Transverse colon (tissue), 4 donors: ENCODE data around the gene FEM1A. TPM values are rescaled to one million over a fixed set of nuclear protein-coding genes. Genes with fewer than 3 reads are reported as not detected.

Source experiments
- DNase-seq: peaks from one replicate; pipeline ENCODE4 v3.0.0-alpha.2; 2019
- H3K27ac ChIP-seq, 4 donors: fragments of 200-600 bp; sonication (generic); 2 replicates each; pipeline ENCODE4 v1.5.1; 2016 to 2018; ENCODE audit warnings: inconsistent platforms in 4 of 4
- H3K27me3 ChIP-seq: fragments of 200-600 bp; sonication (generic); 2 replicates; pipeline ENCODE4 v1.5.1; 2017; ENCODE audit warnings: inconsistent platforms
- H3K36me3 ChIP-seq, 4 donors: fragments of 200-600 bp; sonication (generic); 2 replicates each; pipeline ENCODE4 v1.5.1; 2017 to 2019; ENCODE audit warnings: inconsistent platforms in 4 of 4
- H3K4me1 ChIP-seq, 4 donors: fragments of 200-600 bp; sonication (generic); 2 replicates each; pipeline ENCODE4 v1.5.1; 2017 to 2020; ENCODE audit warnings: inconsistent platforms in 4 of 4
- H3K4me3 ChIP-seq, 4 donors: fragments of 200-600 bp; sonication (generic); 1 replicate in 1 of 4; 2 replicates in 3 of 4; pipeline versions ENCODE4 v1.5.1 to v1.6.1; 2017 to 2019; ENCODE audit warnings: inconsistent platforms in 4 of 4
- H3K9me3 ChIP-seq, 2 donors: fragments of 200-600 bp; sonication (generic); 2 replicates each; pipeline ENCODE4 v1.5.1; 2017 to 2019; ENCODE audit warnings: inconsistent platforms in 2 of 2
- EP300 ChIP-seq: sonication (generic); formaldehyde crosslinking; IDR thresholded peaks from one replicate; pipeline ENCODE4 v1.6.1; 2017; ENCODE audit warnings: antibody characterized with exemption, low read depth
- POLR2A ChIP-seq: fragments of 450-650 bp; IDR thresholded peaks from one replicate; pipeline ENCODE4 v1.6.1; 2016; ENCODE audit warnings: antibody characterized with exemption, mild to moderate bottlenecking, moderate library complexity
- POLR2AphosphoS5 ChIP-seq, 3 donors: sonication (generic); formaldehyde crosslinking; IDR thresholded peaks; one replicate each; pipeline ENCODE4 v1.6.1; 2016; ENCODE audit warnings: antibody characterized with exemption in 3 of 3
- WGBS, 2 donors: methylation state at CpG; one replicate each; pipeline ENCODE4 v1.1.5; 2018; ENCODE audit warnings: low coverage in 1 of 2; 5-methylcytosine and 5-hydroxymethylcytosine counted together
- in situ Hi-C, 4 donors: fragments of 200-750 bp; cut with MboI; loops; one replicate each; pipeline versions ENCODE4 v1.15.0 to v1.15.1; 2017; ENCODE audit warnings: low sequenced_read_pairs in 3 of 4, low pct_ligation_motif_present in 1 of 4, low pct_unique_long_range_greater_than_20kb in 1 of 4
- intact Hi-C: fragments of 100-400 bp; cut with DNase I; formaldehyde crosslinking; loops from one replicate; pipeline ENCODE4 v1.15.1; 2023; ENCODE audit warnings: low total_unique reads
- small RNA-seq, 4 donors: library from RNA; depleted of rRNA; stranded (forward); fragments of <200 nt; gene quantifications; one replicate each; pipeline ENCODE3, GENCODE V24; 2016
- total RNA-seq, 4 donors: library from RNA; depleted of rRNA; stranded (reverse); fragments of >200 nt; gene quantifications; one replicate each; pipeline ENCODE4 v1.1.0, GENCODE V29; 2016
- TF ChIP-seq, protein P1 (sequence below), 5 experiments: fragments of 200-600 bp in 3 of 5; fragments of 450-650 bp in 2 of 5; sonication (generic) in 3 of 5; IDR thresholded peaks; 1 replicate in 2 of 5; 2 replicates in 3 of 5; pipeline ENCODE4 v1.5.1; 2016 to 2017; ENCODE audit warnings: antibody characterized with exemption in 5 of 5, inconsistent platforms in 3 of 5, mild to moderate bottlenecking in 2 of 5, moderate library complexity in 1 of 5

The FEM1A gene
- total RNA-seq, 4 donors from 2014 or later = 13.3 to 63.5 (median 15.5) TPM

GRCh38 chr19:4847190-4847973 is 55.8 kb downstream of the FEM1A start:
- no peak for TF ChIP-seq POLR2AphosphoS5 (IDR thresholded peaks at IDR 0.05)
- TF ChIP-seq, protein P1, sequence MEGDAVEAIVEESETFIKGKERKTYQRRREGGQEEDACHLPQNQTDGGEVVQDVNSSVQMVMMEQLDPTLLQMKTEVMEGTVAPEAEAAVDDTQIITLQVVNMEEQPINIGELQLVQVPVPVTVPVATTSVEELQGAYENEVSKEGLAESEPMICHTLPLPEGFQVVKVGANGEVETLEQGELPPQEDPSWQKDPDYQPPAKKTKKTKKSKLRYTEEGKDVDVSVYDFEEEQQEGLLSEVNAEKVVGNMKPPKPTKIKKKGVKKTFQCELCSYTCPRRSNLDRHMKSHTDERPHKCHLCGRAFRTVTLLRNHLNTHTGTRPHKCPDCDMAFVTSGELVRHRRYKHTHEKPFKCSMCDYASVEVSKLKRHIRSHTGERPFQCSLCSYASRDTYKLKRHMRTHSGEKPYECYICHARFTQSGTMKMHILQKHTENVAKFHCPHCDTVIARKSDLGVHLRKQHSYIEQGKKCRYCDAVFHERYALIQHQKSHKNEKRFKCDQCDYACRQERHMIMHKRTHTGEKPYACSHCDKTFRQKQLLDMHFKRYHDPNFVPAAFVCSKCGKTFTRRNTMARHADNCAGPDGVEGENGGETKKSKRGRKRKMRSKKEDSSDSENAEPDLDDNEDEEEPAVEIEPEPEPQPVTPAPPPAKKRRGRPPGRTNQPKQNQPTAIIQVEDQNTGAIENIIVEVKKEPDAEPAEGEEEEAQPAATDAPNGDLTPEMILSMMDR (IDR thresholded peaks at IDR 0.05) = no peak
- no peak for TF ChIP-seq POLR2A
- TF ChIP-seq EP300 = no peak

DNA sequence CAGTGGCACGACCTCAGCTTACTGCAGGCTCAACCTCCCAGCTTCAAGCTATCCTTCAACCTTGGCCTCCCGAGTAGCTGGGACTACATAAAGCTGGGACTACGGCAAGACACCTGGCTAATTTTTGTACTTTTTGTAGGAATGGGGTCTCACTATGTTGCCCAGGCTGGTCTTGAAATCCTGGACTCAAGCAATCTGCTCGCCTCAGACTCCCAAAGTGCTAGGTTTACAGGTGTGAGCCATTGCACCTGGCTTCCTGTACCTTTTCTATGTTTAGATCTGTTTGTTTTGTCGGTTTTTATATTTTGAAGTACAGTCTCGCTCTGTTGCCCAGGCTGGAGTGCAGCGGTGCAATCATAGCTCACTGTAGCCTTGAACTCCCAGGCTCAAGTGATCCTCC is 57.5 kb downstream of the FEM1A start:
- Histone ChIP-seq H3K9me3 (no peaks in the 10 kb centered on the region), H3K4me1 (peaks cover 0 to 5% (median 0%) of the 10 kb centered on the region in 4 donors), H3K27me3 (no peaks in the 10 kb centered on the region), H3K36me3 (peaks cover 0 to 18% (median 5%) of the 10 kb centered on the region in 4 donors), H3K4me3 (no peak overlapping the region), H3K27ac (no peak overlapping the region)
- TF ChIP-seq EP300 (no peak), POLR2A (no peak), POLR2AphosphoS5 (IDR thresholded peaks at IDR 0.05) (no peak)
- TF ChIP-seq, protein P1 (IDR thresholded peaks at IDR 0.05) = no peak
- DNase-seq = no peak
- intact Hi-C loops (no loop called here), in situ Hi-C loops (loop anchor here in 1 of 4 donors (5.0 kb wide), 1 partner anchor 42 kb away; no protein-coding TSS in a partner anchor)
- 89 to 92% methylated on average over 5 to 7 of the region's 7 CpGs for WGBS, 2 donors

More at GRCh38 chr19:4847190-4847973, 55.8 kb downstream of the FEM1A start:
- H3K27ac ChIP-seq = no peak overlapping the region
- 97% methylated on average over 23 of the region's 23 CpGs; no CpG with 5 or more reads in 1 of the 2 donors for WGBS, 2 donors
- H3K4me1 ChIP-seq = peaks cover 0 to 6% (median 3%) of the 10 kb centered on the region in 4 donors
- H3K36me3 ChIP-seq = peaks cover 0 to 24% (median 5%) of the 10 kb centered on the region in 4 donors
- H3K9me3 ChIP-seq = no peaks in the 10 kb centered on the region
- no peaks in the 10 kb centered on the region for H3K27me3 ChIP-seq
- H3K4me3 ChIP-seq = no peak overlapping the region
- in situ Hi-C loops (loop anchor here in 1 of 4 donors (5.0 kb wide), 1 partner anchor 40 kb away; no protein-coding TSS in a partner anchor), intact Hi-C loops (no loop called here)
- no peak for DNase-seq

Small RNAs within 50 kb of the gene (small RNA-seq; reads per million reads assigned to genes)
- 0 reads per million in 4 donors for gene MIR7-3

Other genes starting within 250 kb of the FEM1A start
- gene SEMA6B, start 232.1 kb upstream of the FEM1A start, total RNA-seq = 1 to 10 TPM in 3 of 4 donors, under 1 TPM in 1; 1.00 to 4.1 (median 1.7) TPM
- 10 to 100 TPM in 1 of 4 donors, 1 to 10 TPM in 3; 4.5 to 12.0 (median 8.5) TPM for gene TNFAIP8L1, start 152.2 kb upstream of the FEM1A start, total RNA-seq
- gene MYDGF, start 121.4 kb upstream of the FEM1A start, total RNA-seq = 10 to 100 TPM in 2 of 4 donors, 1 to 10 TPM in 2; 3.6 to 44.5 (median 22.0) TPM
- 100 to 1,000 TPM in 2 of 4 donors, 10 to 100 TPM in 2; 74.1 to 320 (median 103) TPM for gene DPP9, start 67.9 kb upstream of the FEM1A start, total RNA-seq
- gene TICAM1, start 40.0 kb downstream of the FEM1A start, total RNA-seq = 10 to 100 TPM; 17.7 to 66.6 (median 20.8) TPM
- gene PLIN3, start 75.9 kb downstream of the FEM1A start, total RNA-seq = 10 to 100 TPM; 27.5 to 85.5 (median 77.1) TPM
- 1 to 10 TPM in 1 of 4 donors, not detected in 3; 1.3 TPM for gene ARRDC5, start 111.2 kb downstream of the FEM1A start, total RNA-seq
- gene UHRF1, start 117.8 kb downstream of the FEM1A start, total RNA-seq = 10 to 100 TPM in 2 of 4 donors, 1 to 10 TPM in 2; 2.9 to 41.2 (median 12.0) TPM
- 10 to 100 TPM; 26.6 to 84.2 (median 39.9) TPM for gene KDM4B, start 177.4 kb downstream of the FEM1A start, total RNA-seq